GM23338 (cell line): ENCODE measurements around the gene CCDC50.

Source experiments
- CREB1 ChIP-seq: fragments of 250-450 bp; sonication (Bioruptor Pico); IDR thresholded peaks from 2 replicates; pipeline ENCODE4 v1.5.0; 2020; ENCODE audit warnings: low read depth, mild to moderate bottlenecking, moderate library complexity
- CTCF ChIP-seq, 2 experiments: fragments of 200-600 bp in 1 of 2; sonication (generic) in 1 of 2; conservative IDR thresholded peaks; 2 replicates each; pipeline versions ENCODE4 v1.5.1 to v1.6.1; 2016 to 2017; ENCODE audit warnings: antibody characterized with exemption in 2 of 2, low read depth in 2 of 2, mild to moderate bottlenecking in 2 of 2, moderate library complexity in 1 of 2
- ETS1 ChIP-seq: IDR thresholded peaks from 2 replicates; pipeline ENCODE4 v1.6.1; 2016; ENCODE audit warnings: antibody characterized with exemption
- EZH2 ChIP-seq: fragments of 200-600 bp; sonication (generic); IDR thresholded peaks from one replicate; pipeline ENCODE4 v1.8.0; 2017; ENCODE audit warnings: antibody characterized with exemption, mild to moderate bottlenecking, low read depth; ENCODE audit not compliant: unreplicated experiment
- EZH2phosphoT487 ChIP-seq: fragments of 200-600 bp; sonication (generic); IDR thresholded peaks from one replicate; pipeline ENCODE4 v1.8.1; 2018; ENCODE audit warnings: antibody characterized with exemption; ENCODE audit not compliant: unreplicated experiment
- JUNB ChIP-seq: IDR thresholded peaks from one replicate; pipeline ENCODE4 v1.6.1; 2016; ENCODE audit warnings: antibody characterized with exemption; ENCODE audit not compliant: unreplicated experiment
- POLR2AphosphoS5 ChIP-seq: IDR thresholded peaks from 2 replicates; pipeline ENCODE4 v1.6.1; 2016; ENCODE audit warnings: antibody characterized with exemption, low read depth

GRCh38 chr3:191430103-191430502 lies 100.9 kb downstream of the CCDC50 start:
- no peak for TF ChIP-seq CTCF (conservative IDR thresholded peaks at IDR 0.05; ENCODE audit: low read depth in 2 of 2)
- no peak for TF ChIP-seq POLR2AphosphoS5
- no peak for TF ChIP-seq EZH2
- TF ChIP-seq EZH2phosphoT487, result no peak
- TF ChIP-seq JUNB, result no peak
- no peak for TF ChIP-seq CREB1 (CRISPR knock-in tag)
- no peak for TF ChIP-seq ETS1
